H9 (cell line): Measurements from ENCODE around the gene TMEM140. TPM values are rescaled to one million over a fixed set of nuclear protein-coding genes. Genes with fewer than 3 reads are reported as not detected.

ENCODE experiments used
- DNase-seq: peaks from one replicate; pipeline ENCODE4 v3.0.0-alpha.2; 2017
- H2AFZ ChIP-seq: one replicate; pipeline ENCODE4 v1.6.1; 2013; ENCODE audit warnings: mild to moderate bottlenecking, low read length, control low read depth, moderate library complexity
- H2AK5ac ChIP-seq: 2 replicates; pipeline ENCODE4 v1.6.1; 2013; ENCODE audit warnings: low read length, control low read depth, mixed read lengths; ENCODE audit not compliant: insufficient read length
- H2BK120ac ChIP-seq: one replicate; pipeline ENCODE4 v1.6.1; 2013; ENCODE audit warnings: low read depth, mild to moderate bottlenecking, low read length, control low read depth, inconsistent platforms; ENCODE audit not compliant: poor library complexity, severe bottlenecking
- H2BK12ac ChIP-seq: 2 replicates; pipeline ENCODE4 v1.6.1; 2013; ENCODE audit warnings: low read length, control low read depth, mixed read lengths, low read depth; ENCODE audit not compliant: insufficient read length
- H2BK15ac ChIP-seq: 2 replicates; pipeline ENCODE4 v1.6.1; 2013; ENCODE audit warnings: low read depth, low read length, control low read depth
- H2BK20ac ChIP-seq: one replicate; pipeline ENCODE4 v1.6.1; 2013; ENCODE audit warnings: low read depth, mild to moderate bottlenecking, low read length, control low read depth, inconsistent platforms; ENCODE audit not compliant: poor library complexity, severe bottlenecking
- H2BK5ac ChIP-seq: 2 replicates; pipeline ENCODE4 v1.6.1; 2013; ENCODE audit warnings: low read length, control low read depth, mixed read lengths; ENCODE audit not compliant: insufficient read length
- H3K14ac ChIP-seq: 2 replicates; pipeline ENCODE4 v1.6.1; 2013; ENCODE audit warnings: low read length, control low read depth; ENCODE audit not compliant: insufficient read depth
- H3K18ac ChIP-seq: 2 replicates; pipeline ENCODE4 v1.6.1; 2013; ENCODE audit warnings: low read depth, mild to moderate bottlenecking, mixed read lengths, low read length, control low read depth; ENCODE audit not compliant: insufficient read length
- H3K23ac ChIP-seq: 2 replicates; pipeline ENCODE4 v1.6.1; 2013; ENCODE audit warnings: low read length, control low read depth, mixed read lengths, low read depth; ENCODE audit not compliant: insufficient read length
- H3K23me2 ChIP-seq: 2 replicates; pipeline ENCODE4 v1.6.1; 2013; ENCODE audit warnings: low read depth, mild to moderate bottlenecking, mixed read lengths, low read length, control low read depth; ENCODE audit not compliant: insufficient read length, poor library complexity, severe bottlenecking
- H3K27ac ChIP-seq: 2 replicates; pipeline ENCODE4 v1.5.1; 2013; ENCODE audit warnings: low read length, control low read depth, mixed read lengths, low read depth; ENCODE audit not compliant: insufficient read length
- H3K27me3 ChIP-seq: 2 replicates; pipeline ENCODE4 v1.6.1; 2013; ENCODE audit warnings: low read length, control low read depth, inconsistent platforms; ENCODE audit not compliant: insufficient read depth
- H3K4ac ChIP-seq: 2 replicates; pipeline ENCODE4 v1.6.1; 2013; ENCODE audit warnings: low read depth, mild to moderate bottlenecking, control low read depth, inconsistent platforms, low read length, moderate library complexity
- H3K4me1 ChIP-seq: 2 replicates; pipeline ENCODE4 v1.6.1; 2013; ENCODE audit warnings: low read length, control low read depth, inconsistent platforms; ENCODE audit not compliant: insufficient read depth
- H3K4me2 ChIP-seq: 2 replicates; pipeline ENCODE4 v1.6.1; 2013; ENCODE audit warnings: low read length, control low read depth, mixed read lengths; ENCODE audit not compliant: insufficient read length, insufficient read depth
- H3K56ac ChIP-seq: 2 replicates; pipeline ENCODE4 v1.6.1; 2013; ENCODE audit warnings: low read depth, mild to moderate bottlenecking, mixed read lengths, low read length, control low read depth; ENCODE audit not compliant: insufficient read length
- H3K79me1 ChIP-seq: 2 replicates; pipeline ENCODE4 v1.6.1; 2013; ENCODE audit warnings: low read depth, mild to moderate bottlenecking, moderate library complexity, low read length, control low read depth, inconsistent platforms; ENCODE audit not compliant: insufficient read depth, poor library complexity, severe bottlenecking
- H3K79me2 ChIP-seq: 2 replicates; pipeline ENCODE4 v1.6.1; 2013; ENCODE audit warnings: low read length, control low read depth, inconsistent platforms; ENCODE audit not compliant: insufficient read depth
- H3K9ac ChIP-seq: 2 replicates; pipeline ENCODE4 v1.6.1; 2013; ENCODE audit warnings: low read length, control low read depth, mixed read lengths; ENCODE audit not compliant: insufficient read length; ENCODE audit errors: extremely low read depth
- H3K9me3 ChIP-seq: one replicate; pipeline ENCODE4 v1.6.1; 2013; ENCODE audit warnings: low read depth, low read length, inconsistent platforms; ENCODE audit not compliant: control insufficient read depth
- H3T11ph ChIP-seq: one replicate; pipeline ENCODE4 v1.6.1; 2013; ENCODE audit warnings: mild to moderate bottlenecking, low read length, control low read depth, inconsistent platforms
- H4K20me1 ChIP-seq: one replicate; pipeline ENCODE4 v1.6.1; 2013; ENCODE audit not compliant: control insufficient read depth, insufficient read length, insufficient read depth
- H4K5ac ChIP-seq: 2 replicates; pipeline ENCODE4 v1.6.1; 2013; ENCODE audit warnings: low read depth, mild to moderate bottlenecking, mixed read lengths, low read length, control low read depth; ENCODE audit not compliant: insufficient read length
- H4K8ac ChIP-seq: replicated peaks from 2 replicates; pipeline ENCODE4 v1.6.1; 2013; ENCODE audit warnings: low read length, control low read depth, mixed read lengths, low read depth; ENCODE audit not compliant: insufficient read length
- H4K91ac ChIP-seq: 2 replicates; pipeline ENCODE4 v1.6.1; 2013; ENCODE audit warnings: low read depth, mild to moderate bottlenecking, moderate library complexity, mixed read lengths, low read length, control low read depth; ENCODE audit not compliant: insufficient read length
- H3K27ac Mint-ChIP-seq, 3 experiments: 2 replicates in 2 of 3; 3 replicates in 1 of 3; pipeline ENCODE4 v1.8.0; 2020 to 2021; ENCODE audit warnings: mixed read lengths in 3 of 3, mild to moderate bottlenecking in 1 of 3, moderate library complexity in 1 of 3
- H3K27me3 Mint-ChIP-seq: 2 replicates; pipeline ENCODE4 v1.8.0; 2021; ENCODE audit warnings: low read depth, mild to moderate bottlenecking, moderate library complexity, mixed read lengths
- H3K36me3 Mint-ChIP-seq, 3 experiments: 2 replicates in 2 of 3; 3 replicates in 1 of 3; pipeline ENCODE4 v1.8.0; 2020 to 2021; ENCODE audit warnings: low read depth in 3 of 3, mixed read lengths in 3 of 3; ENCODE audit not compliant: insufficient read depth in 1 of 3
- H3K4me1 Mint-ChIP-seq, 2 experiments: 2 replicates each; pipeline ENCODE4 v1.8.0; 2020; ENCODE audit warnings: mixed read lengths in 2 of 2
- H3K4me3 Mint-ChIP-seq, 2 experiments: 2 replicates in 1 of 2; 3 replicates in 1 of 2; pipeline ENCODE4 v1.8.0; 2020 to 2021; ENCODE audit warnings: mild to moderate bottlenecking in 2 of 2, mixed read lengths in 2 of 2, moderate library complexity in 1 of 2
- H3K9me3 Mint-ChIP-seq, 2 experiments: 2 replicates in 1 of 2; 3 replicates in 1 of 2; pipeline ENCODE4 v1.8.0; 2020; ENCODE audit warnings: mild to moderate bottlenecking in 2 of 2, mixed read lengths in 2 of 2, moderate library complexity in 1 of 2
- WGBS: extraction: QIAGEN DNeasy Blood & Tissue Kit; methylation state at CpG from one replicate; pipeline ENCODE4 v1.1.7; 2013; ENCODE audit warnings: missing lambda C conversion rate, low lambda C conversion rate, mixed read lengths; ENCODE audit not compliant: insufficient read length; ENCODE audit errors: extremely low coverage; 5-methylcytosine and 5-hydroxymethylcytosine counted together
- total RNA-seq: library from RNA; stranded (reverse); gene quantifications from 2 replicates; pipeline ENCODE4 v1.2.1, GENCODE V29; 2021
- TF ChIP-seq, protein P1 (sequence below): fragments of 200-600 bp; sonication (generic); conservative IDR thresholded peaks from 3 replicates; pipeline ENCODE4 v1.8.0; 2021; ENCODE audit warnings: antibody characterized with exemption, mild to moderate bottlenecking

TMEM140 gene
- total RNA-seq, 1 experiment from 2014 or later: not detected

DNA sequence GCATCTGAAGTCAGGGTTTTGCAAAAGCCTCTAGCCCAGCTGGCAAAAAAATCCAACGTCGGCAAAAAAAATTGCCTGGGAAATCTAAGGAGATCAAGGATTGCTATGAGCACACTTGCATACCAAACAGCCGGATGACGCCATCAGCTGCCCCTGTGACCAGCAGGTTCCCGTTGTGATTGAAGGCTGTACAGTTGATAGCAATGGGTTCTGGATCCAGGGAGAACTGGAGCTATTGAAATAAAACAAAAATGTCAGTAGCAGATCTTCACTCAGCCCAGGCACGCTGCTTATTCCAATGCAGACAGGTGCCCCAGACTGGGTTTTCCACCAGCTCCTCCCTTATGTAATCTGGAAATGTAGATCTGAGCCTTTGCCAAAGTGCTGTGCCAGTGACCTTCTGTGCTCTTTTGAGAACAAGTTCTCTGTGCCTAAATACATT is 41.4 kb downstream of the TMEM140 start:
- Mint-ChIP-seq H3K36me3 (peaks cover 2 to 69% (median 41%) of the 10 kb centered on the region in 3 experiments), H3K9me3 (no peaks in the 10 kb centered on the region), H3K4me3 (no peak overlapping the region), H3K4me1 (no peaks in the 10 kb centered on the region), H3K27ac (no peak overlapping the region), H3K27me3 (no peaks in the 10 kb centered on the region)
- no peak overlapping the region for H2BK5ac ChIP-seq
- no peak overlapping the region for H2AK5ac ChIP-seq
- no peak overlapping the region for H4K5ac ChIP-seq
- H4K20me1 ChIP-seq: no peaks in the 10 kb centered on the region
- no peak overlapping the region for H3K18ac ChIP-seq
- WGBS: no CpG with 5 or more reads among the region's 6 CpGs
- no peak overlapping the region for H2BK12ac ChIP-seq
- no peaks in the 10 kb centered on the region for H3K9me3 ChIP-seq
- H3K4me2 ChIP-seq: no peak overlapping the region
- no peak overlapping the region for H2BK20ac ChIP-seq
- H3K4me1 ChIP-seq: no peaks in the 10 kb centered on the region
- H2AFZ ChIP-seq: no peak overlapping the region
- H3K23ac ChIP-seq: no peak overlapping the region
- no peak overlapping the region for H2BK120ac ChIP-seq
- H3T11ph ChIP-seq: no peak overlapping the region
- no peak overlapping the region for H4K8ac ChIP-seq
- no peak for DNase-seq
- H3K79me2 ChIP-seq: no peaks in the 10 kb centered on the region
- TF ChIP-seq, protein P1, sequence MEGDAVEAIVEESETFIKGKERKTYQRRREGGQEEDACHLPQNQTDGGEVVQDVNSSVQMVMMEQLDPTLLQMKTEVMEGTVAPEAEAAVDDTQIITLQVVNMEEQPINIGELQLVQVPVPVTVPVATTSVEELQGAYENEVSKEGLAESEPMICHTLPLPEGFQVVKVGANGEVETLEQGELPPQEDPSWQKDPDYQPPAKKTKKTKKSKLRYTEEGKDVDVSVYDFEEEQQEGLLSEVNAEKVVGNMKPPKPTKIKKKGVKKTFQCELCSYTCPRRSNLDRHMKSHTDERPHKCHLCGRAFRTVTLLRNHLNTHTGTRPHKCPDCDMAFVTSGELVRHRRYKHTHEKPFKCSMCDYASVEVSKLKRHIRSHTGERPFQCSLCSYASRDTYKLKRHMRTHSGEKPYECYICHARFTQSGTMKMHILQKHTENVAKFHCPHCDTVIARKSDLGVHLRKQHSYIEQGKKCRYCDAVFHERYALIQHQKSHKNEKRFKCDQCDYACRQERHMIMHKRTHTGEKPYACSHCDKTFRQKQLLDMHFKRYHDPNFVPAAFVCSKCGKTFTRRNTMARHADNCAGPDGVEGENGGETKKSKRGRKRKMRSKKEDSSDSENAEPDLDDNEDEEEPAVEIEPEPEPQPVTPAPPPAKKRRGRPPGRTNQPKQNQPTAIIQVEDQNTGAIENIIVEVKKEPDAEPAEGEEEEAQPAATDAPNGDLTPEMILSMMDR: no peak
- no peaks in the 10 kb centered on the region for H3K27me3 ChIP-seq
- H3K27ac ChIP-seq: no peak overlapping the region
- no peaks in the 10 kb centered on the region for H3K79me1 ChIP-seq
- H3K56ac ChIP-seq: no peak overlapping the region
- H3K23me2 ChIP-seq: no peaks in the 10 kb centered on the region
- H4K91ac ChIP-seq: no peak overlapping the region
- no peak overlapping the region for H2BK15ac ChIP-seq
- no peak overlapping the region for H3K14ac ChIP-seq
- no peak overlapping the region for H3K9ac ChIP-seq
- H3K4ac ChIP-seq: no peak overlapping the region
